ENCODE data around the gene DGKE.

DGKE gene

GRCh38 chr17:56793957-56794356, 40.0 kb upstream of the DGKE start:
- Histone ChIP-seq H3K27me3 (ENCODE audit: low read length) (no peaks in the 10 kb centered on the region), H3K36me3 (ENCODE audit: low read length) (no peaks in the 10 kb centered on the region), H3F3A (ENCODE audit: insufficient read depth) (no peaks in the 10 kb centered on the region), H3K79me2 (ENCODE audit: insufficient read depth, low read length) (no peaks in the 10 kb centered on the region), H3K4me2 (ENCODE audit: low read depth, low read length, poor library complexity, severe bottlenecking) (no peak overlapping the region), H3K9ac (ENCODE audit: low read length) (no peak overlapping the region), H4K20me1 (ENCODE audit: low read depth, low read length) (no peaks in the 10 kb centered on the region), H2AFZ (ENCODE audit: low read depth, low read length, severe bottlenecking) (no peak overlapping the region), H3K9me2 (replicated peaks; ENCODE audit: insufficient read depth, low read length) (no peaks in the 10 kb centered on the region), H3K9me3 (ENCODE audit: insufficient read depth, low read length) (no peaks in the 10 kb centered on the region), H3K4me3 (ENCODE audit: insufficient read depth, low read length, poor library complexity, severe bottlenecking) (no peak overlapping the region), H3K27ac (ENCODE audit: low read depth, low read length) (no peak overlapping the region)
- TF ChIP-seq EZH2phosphoT487 (conservative IDR thresholded peaks at IDR 0.05; ENCODE audit: low read length) (no peak), CTCF (IDR thresholded peaks at IDR 0.05; ENCODE audit: insufficient read depth, low read length, poor library complexity, severe bottlenecking) (no peak)

GRCh38 chr17:56795221-56795865, 38.6 kb upstream of the DGKE start:
- no peaks in the 10 kb centered on the region for H3K27me3 ChIP-seq (ENCODE audit: low read length)
- no peak overlapping the region for H3K4me2 ChIP-seq (ENCODE audit: low read depth, low read length, poor library complexity, severe bottlenecking)
- H3K27ac ChIP-seq (ENCODE audit: low read depth, low read length), result no peak overlapping the region
- no peaks in the 10 kb centered on the region for H3K9me2 ChIP-seq (replicated peaks; ENCODE audit: insufficient read depth, low read length)
- no peak overlapping the region for H2AFZ ChIP-seq (ENCODE audit: low read depth, low read length, severe bottlenecking)
- H3K9ac ChIP-seq (ENCODE audit: low read length), result no peak overlapping the region
- H3K36me3 ChIP-seq (ENCODE audit: low read length), result no peaks in the 10 kb centered on the region
- no peaks in the 10 kb centered on the region for H3F3A ChIP-seq (ENCODE audit: insufficient read depth)
- no peaks in the 10 kb centered on the region for H4K20me1 ChIP-seq (ENCODE audit: low read depth, low read length)
- no peaks in the 10 kb centered on the region for H3K9me3 ChIP-seq (ENCODE audit: insufficient read depth, low read length)
- no peaks in the 10 kb centered on the region for H3K79me2 ChIP-seq (ENCODE audit: insufficient read depth, low read length)
- H3K4me3 ChIP-seq (ENCODE audit: insufficient read depth, low read length, poor library complexity, severe bottlenecking), result no peak overlapping the region
- TF ChIP-seq EZH2phosphoT487 (conservative IDR thresholded peaks at IDR 0.05; ENCODE audit: low read length), result no peak
- TF ChIP-seq CTCF (IDR thresholded peaks at IDR 0.05; ENCODE audit: insufficient read depth, low read length, poor library complexity, severe bottlenecking), result no peak

- no peak overlapping the region for H3K4me3 ChIP-seq (ENCODE audit: insufficient read depth, low read length, poor library complexity, severe bottlenecking)
- no peaks in the 10 kb centered on the region for H3K9me2 ChIP-seq (replicated peaks; ENCODE audit: insufficient read depth, low read length)
- H3K9ac ChIP-seq (ENCODE audit: low read length), result no peak overlapping the region
- H3K27ac ChIP-seq (ENCODE audit: low read depth, low read length), result no peak overlapping the region
- TF ChIP-seq EZH2phosphoT487 (conservative IDR thresholded peaks at IDR 0.05; ENCODE audit: low read length) (no peak), CTCF (IDR thresholded peaks at IDR 0.05; ENCODE audit: insufficient read depth, low read length, poor library complexity, severe bottlenecking) (no peak)
- H2AFZ ChIP-seq (ENCODE audit: low read depth, low read length, severe bottlenecking), result no peak overlapping the region
- no peaks in the 10 kb centered on the region for H3K79me2 ChIP-seq (ENCODE audit: insufficient read depth, low read length)
- H3K27me3 ChIP-seq (ENCODE audit: low read length), result no peaks in the 10 kb centered on the region
- H4K20me1 ChIP-seq (ENCODE audit: low read depth, low read length), result no peaks in the 10 kb centered on the region
- no peak overlapping the region for H3K4me2 ChIP-seq (ENCODE audit: low read depth, low read length, poor library complexity, severe bottlenecking)
- no peaks in the 10 kb centered on the region for H3K36me3 ChIP-seq (ENCODE audit: low read length)
- H3F3A ChIP-seq (ENCODE audit: insufficient read depth), result no peaks in the 10 kb centered on the region
- H3K9me3 ChIP-seq (ENCODE audit: insufficient read depth, low read length), result no peaks in the 10 kb centered on the region
Observed at GRCh38 chr17:56796536-56796935, 37.4 kb upstream of the DGKE start.
